ENCODE data around the gene STYXL1. TPM values are rescaled to one million over a fixed set of nuclear protein-coding genes. Genes with fewer than 3 reads are reported as not detected.

STYXL1 gene
- total RNA-seq, 1 donor from 2014 or later = 56.1 TPM

GRCh38 chr7:76080204-76080603 lies 32.4 kb upstream of the STYXL1 start:
- H3K9ac ChIP-seq = no peak overlapping the region
- H3K27ac Mint-ChIP-seq = no peak overlapping the region

GRCh38 chr7:76077435-76077834 lies 29.6 kb upstream of the STYXL1 start:
- no peak overlapping the region for H3K27ac Mint-ChIP-seq
- no peaks in the 10 kb centered on the region for H3K36me3 Mint-ChIP-seq
- no peaks in the 10 kb centered on the region for H3K9me3 Mint-ChIP-seq
- no peak for TF ChIP-seq CTCF (IDR thresholded peaks at IDR 0.05)
- no peak for TF ChIP-seq EZH2 (IDR thresholded peaks at IDR 0.05)
- TF ChIP-seq EZH2phosphoT487 (IDR thresholded peaks at IDR 0.05) = no peak
- no peak overlapping the region for H3K4me3 Mint-ChIP-seq
- peaks cover 4% of the 10 kb centered on the region for H3K27me3 Mint-ChIP-seq (ENCODE audit: insufficient read depth, low read depth)
- Histone ChIP-seq H3F3A (ENCODE audit: low read depth) (no peaks in the 10 kb centered on the region), H3K4me3 (no peak overlapping the region), H3K36me3 (no peaks in the 10 kb centered on the region), H3K9ac (no peak overlapping the region), H3K79me2 (ENCODE audit: low read depth) (no peaks in the 10 kb centered on the region), H3K9me3 (ENCODE audit: low read depth) (no peaks in the 10 kb centered on the region), H4K20me1 (ENCODE audit: low read depth) (no peaks in the 10 kb centered on the region), H3K4me1 (no peaks in the 10 kb centered on the region), H3K27me3 (no peaks in the 10 kb centered on the region), H3K27ac (no peak overlapping the region), H2AFZ (replicated peaks) (no peak overlapping the region), H3K4me2 (no peak overlapping the region)
- no peaks in the 10 kb centered on the region for H3K4me1 Mint-ChIP-seq
- no peak for DNase-seq (ENCODE audit: low spot score)

More at GRCh38 chr7:76080204-76080603, 32.4 kb upstream of the STYXL1 start:
- no peak overlapping the region for H3K4me3 Mint-ChIP-seq
- TF ChIP-seq EZH2 (IDR thresholded peaks at IDR 0.05) = no peak
- no peak for TF ChIP-seq CTCF (IDR thresholded peaks at IDR 0.05)
- no peak for TF ChIP-seq EZH2phosphoT487 (IDR thresholded peaks at IDR 0.05)
- no peaks in the 10 kb centered on the region for H3F3A ChIP-seq (ENCODE audit: low read depth)
- no peaks in the 10 kb centered on the region for H3K4me1 Mint-ChIP-seq
- H3K4me3 ChIP-seq = no peak overlapping the region
- H3K27ac ChIP-seq = no peak overlapping the region
- H3K36me3 Mint-ChIP-seq = no peaks in the 10 kb centered on the region
- H2AFZ ChIP-seq (replicated peaks) = no peak overlapping the region
- H3K27me3 ChIP-seq = no peaks in the 10 kb centered on the region
- peaks cover 2% of the 10 kb centered on the region for H3K27me3 Mint-ChIP-seq (ENCODE audit: insufficient read depth, low read depth)
- no peak overlapping the region for H3K4me2 ChIP-seq
- no peaks in the 10 kb centered on the region for H3K4me1 ChIP-seq
- DNase-seq (ENCODE audit: low spot score) = no peak
- no peaks in the 10 kb centered on the region for H3K36me3 ChIP-seq
- no peaks in the 10 kb centered on the region for H3K79me2 ChIP-seq (ENCODE audit: low read depth)
- H3K9me3 Mint-ChIP-seq = no peaks in the 10 kb centered on the region
- H3K9me3 ChIP-seq (ENCODE audit: low read depth) = no peaks in the 10 kb centered on the region
- H4K20me1 ChIP-seq (ENCODE audit: low read depth) = no peaks in the 10 kb centered on the region

- Histone ChIP-seq H3K9me3 (ENCODE audit: low read depth) (no peaks in the 10 kb centered on the region), H2AFZ (replicated peaks) (no peak overlapping the region), H3K79me2 (ENCODE audit: low read depth) (no peaks in the 10 kb centered on the region), H3K9ac (no peak overlapping the region), H3K36me3 (no peaks in the 10 kb centered on the region), H3K4me1 (no peaks in the 10 kb centered on the region), H3K27ac (no peak overlapping the region), H4K20me1 (ENCODE audit: low read depth) (no peaks in the 10 kb centered on the region), H3K4me3 (no peak overlapping the region), H3F3A (ENCODE audit: low read depth) (no peaks in the 10 kb centered on the region), H3K27me3 (no peaks in the 10 kb centered on the region), H3K4me2 (no peak overlapping the region)
- no peaks in the 10 kb centered on the region for H3K4me1 Mint-ChIP-seq
- no peak for TF ChIP-seq CTCF (IDR thresholded peaks at IDR 0.05)
- no peak overlapping the region for H3K27ac Mint-ChIP-seq
- DNase-seq (ENCODE audit: low spot score) = no peak
- H3K27me3 Mint-ChIP-seq (ENCODE audit: insufficient read depth, low read depth) = peaks cover 4% of the 10 kb centered on the region
- H3K36me3 Mint-ChIP-seq = no peaks in the 10 kb centered on the region
- H3K9me3 Mint-ChIP-seq = no peaks in the 10 kb centered on the region
- H3K4me3 Mint-ChIP-seq = no peak overlapping the region
Observed at GRCh38 chr7:76076995-76077394, 29.2 kb upstream of the STYXL1 start.

- TF ChIP-seq CTCF (IDR thresholded peaks at IDR 0.05) = no peak
- TF ChIP-seq EZH2 (IDR thresholded peaks at IDR 0.05) = no peak
- no peak for TF ChIP-seq EZH2phosphoT487 (IDR thresholded peaks at IDR 0.05)
- Histone ChIP-seq H3K36me3 (no peaks in the 10 kb centered on the region), H3K27me3 (no peaks in the 10 kb centered on the region), H3K4me3 (no peak overlapping the region), H3K4me2 (no peak overlapping the region), H3K9me3 (ENCODE audit: low read depth) (no peaks in the 10 kb centered on the region), H4K20me1 (ENCODE audit: low read depth) (no peaks in the 10 kb centered on the region), H3K4me1 (peaks cover 7% of the 10 kb centered on the region), H3K79me2 (ENCODE audit: low read depth) (no peaks in the 10 kb centered on the region), H2AFZ (replicated peaks) (no peak overlapping the region), H3K9ac (no peak overlapping the region), H3F3A (ENCODE audit: low read depth) (no peaks in the 10 kb centered on the region), H3K27ac (no peak overlapping the region)
- Mint-ChIP-seq H3K27ac (no peak overlapping the region), H3K4me3 (no peak overlapping the region), H3K27me3 (ENCODE audit: insufficient read depth, low read depth) (peaks cover 4% of the 10 kb centered on the region), H3K4me1 (peaks cover 8% of the 10 kb centered on the region), H3K9me3 (no peaks in the 10 kb centered on the region), H3K36me3 (no peaks in the 10 kb centered on the region)
- no peak for DNase-seq (ENCODE audit: low spot score)
Observed at GRCh38 chr7:76074972-76075370, 27.2 kb upstream of the STYXL1 start.

All from neural progenitor cell (in vitro differentiated cells).